BE2C (cell line): ENCODE measurements around the gene FAM193A.

Experiments used
- DNase-seq: peaks from one replicate; pipeline ENCODE4 v3.0.0-alpha.2; 2020
- H3K27me3 ChIP-seq: fragments of 250-450 bp; sonication (Bioruptor Pico); 2 replicates; pipeline ENCODE4 v1.5.1; 2020; ENCODE audit warnings: mild to moderate bottlenecking
- H3K36me3 ChIP-seq: fragments of 250-450 bp; sonication (Bioruptor Pico); 2 replicates; pipeline ENCODE4 v1.5.1; 2020; ENCODE audit warnings: mild to moderate bottlenecking
- H3K4me1 ChIP-seq: fragments of 250-450 bp; sonication (Bioruptor Pico); 2 replicates; pipeline ENCODE4 v1.5.1; 2020
- H3K4me3 ChIP-seq: 2 replicates; pipeline ENCODE4 v1.5.1; 2011; ENCODE audit warnings: low read depth, low read length
- H3K9me3 ChIP-seq: fragments of 250-450 bp; sonication (Bioruptor Pico); 2 replicates; pipeline ENCODE4 v1.5.1; 2020
- CTCF ChIP-seq: IDR thresholded peaks from 2 replicates; pipeline ENCODE4 v1.5.1; 2012; ENCODE audit warnings: mild to moderate bottlenecking, low read depth, low read length

FAM193A gene

GRCh38 chr4:2728221-2728620 is 191.8 kb downstream of the FAM193A start:
- Histone ChIP-seq H3K27me3 (no peaks in the 10 kb centered on the region), H3K36me3 (peaks cover 25% of the 10 kb centered on the region), H3K4me1 (no peaks in the 10 kb centered on the region), H3K4me3 (no peak overlapping the region), H3K9me3 (no peaks in the 10 kb centered on the region)
- no peak for TF ChIP-seq CTCF
- no peak for DNase-seq

GRCh38 chr4:2728806-2729532 is 192.5 kb downstream of the FAM193A start:
- DNase-seq, result no peak
- Histone ChIP-seq H3K36me3 (peaks cover 31% of the 10 kb centered on the region), H3K4me1 (no peaks in the 10 kb centered on the region), H3K27me3 (no peaks in the 10 kb centered on the region), H3K4me3 (no peak overlapping the region), H3K9me3 (no peaks in the 10 kb centered on the region)
- no peak for TF ChIP-seq CTCF

- Histone ChIP-seq H3K36me3 (peaks cover 31% of the 10 kb centered on the region), H3K4me1 (no peaks in the 10 kb centered on the region), H3K4me3 (no peak overlapping the region), H3K27me3 (no peaks in the 10 kb centered on the region), H3K9me3 (no peaks in the 10 kb centered on the region)
- no peak for TF ChIP-seq CTCF
- no peak for DNase-seq
Measured at GRCh38 chr4:2729533-2729875, 193.1 kb downstream of the FAM193A start.

- no peaks in the 10 kb centered on the region; the same call in 1 of the 2 replicates for H3K9me3 ChIP-seq
- no peaks in the 10 kb centered on the region for H3K27me3 ChIP-seq
- no peak overlapping the region for H3K4me3 ChIP-seq
- peaks cover 31% of the 10 kb centered on the region for H3K36me3 ChIP-seq
- no peaks in the 10 kb centered on the region for H3K4me1 ChIP-seq
- TF ChIP-seq CTCF, result no peak
- no peak for DNase-seq
Measured at GRCh38 chr4:2731907-2732317, 195.5 kb downstream of the FAM193A start.

- peaks cover 31% of the 10 kb centered on the region for H3K36me3 ChIP-seq
- H3K9me3 ChIP-seq, result no peaks in the 10 kb centered on the region; the same call in 1 of the 2 replicates
Measured at GRCh38 chr4:2732526-2732925, 196.1 kb downstream of the FAM193A start.

More at GRCh38 chr4:2732526-2732925, 196.1 kb downstream of the FAM193A start:
- Histone ChIP-seq H3K27me3 (no peaks in the 10 kb centered on the region), H3K4me3 (no peak overlapping the region), H3K4me1 (no peaks in the 10 kb centered on the region)
- no peak for DNase-seq
- TF ChIP-seq CTCF, result no peak
